ENCODE measurements around the gene EXOSC2. TPM values are rescaled to one million over a fixed set of nuclear protein-coding genes. Genes with fewer than 3 reads are reported as not detected.

Gene EXOSC2
- total and polyA plus RNA-seq, 2 of the 13 experiments (the other 11 are each of a cell fraction or from before 2014, with no cell fraction given): 27.5 to 63.8 TPM

DNA sequence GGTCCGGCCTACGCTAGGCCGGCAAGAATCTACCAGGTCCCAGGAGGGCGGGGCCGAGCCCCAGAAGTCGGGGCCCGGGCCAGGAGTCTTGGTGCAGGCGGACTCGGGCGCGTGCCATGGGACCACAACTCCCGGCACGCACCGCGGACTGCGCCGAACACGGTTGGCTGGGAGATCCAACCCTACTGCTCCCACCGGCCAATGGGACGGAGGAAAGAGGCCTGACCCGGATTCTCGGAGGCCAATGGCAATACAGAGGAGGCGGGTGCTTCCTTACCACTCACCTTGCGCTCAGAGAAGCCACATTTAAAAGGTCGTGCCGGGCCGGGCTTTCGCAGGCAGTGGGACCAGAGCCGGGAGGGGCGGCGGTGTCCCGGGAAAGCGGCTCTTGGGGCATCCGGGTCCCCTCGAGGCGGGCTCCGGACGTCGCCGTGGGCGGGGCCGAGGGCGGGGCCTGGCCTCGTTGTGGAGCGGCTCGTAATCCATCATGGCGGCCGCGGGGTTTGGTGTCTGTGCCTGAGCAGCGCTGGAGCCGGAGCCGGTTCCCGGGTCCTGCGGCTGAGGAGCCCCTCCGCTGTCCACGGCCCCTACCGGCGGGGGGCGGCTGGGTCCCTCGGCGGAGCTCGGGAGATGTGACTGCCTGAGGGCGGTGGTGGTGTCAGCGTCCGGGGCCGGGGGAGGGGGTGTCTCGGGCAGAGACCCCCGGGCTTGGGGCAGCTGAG, 19.1 kb downstream of the EXOSC2 start (continued):
- TF ChIP-seq, protein P1, sequence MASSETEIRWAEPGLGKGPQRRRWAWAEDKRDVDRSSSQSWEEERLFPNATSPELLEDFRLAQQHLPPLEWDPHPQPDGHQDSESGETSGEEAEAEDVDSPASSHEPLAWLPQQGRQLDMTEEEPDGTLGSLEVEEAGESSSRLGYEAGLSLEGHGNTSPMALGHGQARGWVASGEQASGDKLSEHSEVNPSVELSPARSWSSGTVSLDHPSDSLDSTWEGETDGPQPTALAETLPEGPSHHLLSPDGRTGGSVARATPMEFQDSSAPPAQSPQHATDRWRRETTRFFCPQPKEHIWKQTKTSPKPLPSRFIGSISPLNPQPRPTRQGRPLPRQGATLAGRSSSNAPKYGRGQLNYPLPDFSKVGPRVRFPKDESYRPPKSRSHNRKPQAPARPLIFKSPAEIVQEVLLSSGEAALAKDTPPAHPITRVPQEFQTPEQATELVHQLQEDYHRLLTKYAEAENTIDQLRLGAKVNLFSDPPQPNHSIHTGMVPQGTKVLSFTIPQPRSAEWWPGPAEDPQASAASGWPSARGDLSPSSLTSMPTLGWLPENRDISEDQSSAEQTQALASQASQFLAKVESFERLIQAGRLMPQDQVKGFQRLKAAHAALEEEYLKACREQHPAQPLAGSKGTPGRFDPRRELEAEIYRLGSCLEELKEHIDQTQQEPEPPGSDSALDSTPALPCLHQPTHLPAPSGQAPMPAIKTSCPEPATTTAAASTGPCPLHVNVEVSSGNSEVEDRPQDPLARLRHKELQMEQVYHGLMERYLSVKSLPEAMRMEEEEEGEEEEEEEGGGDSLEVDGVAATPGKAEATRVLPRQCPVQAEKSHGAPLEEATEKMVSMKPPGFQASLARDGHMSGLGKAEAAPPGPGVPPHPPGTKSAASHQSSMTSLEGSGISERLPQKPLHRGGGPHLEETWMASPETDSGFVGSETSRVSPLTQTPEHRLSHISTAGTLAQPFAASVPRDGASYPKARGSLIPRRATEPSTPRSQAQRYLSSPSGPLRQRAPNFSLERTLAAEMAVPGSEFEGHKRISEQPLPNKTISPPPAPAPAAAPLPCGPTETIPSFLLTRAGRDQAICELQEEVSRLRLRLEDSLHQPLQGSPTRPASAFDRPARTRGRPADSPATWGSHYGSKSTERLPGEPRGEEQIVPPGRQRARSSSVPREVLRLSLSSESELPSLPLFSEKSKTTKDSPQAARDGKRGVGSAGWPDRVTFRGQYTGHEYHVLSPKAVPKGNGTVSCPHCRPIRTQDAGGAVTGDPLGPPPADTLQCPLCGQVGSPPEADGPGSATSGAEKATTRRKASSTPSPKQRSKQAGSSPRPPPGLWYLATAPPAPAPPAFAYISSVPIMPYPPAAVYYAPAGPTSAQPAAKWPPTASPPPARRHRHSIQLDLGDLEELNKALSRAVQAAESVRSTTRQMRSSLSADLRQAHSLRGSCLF (CRISPR knock-in tag; IDR thresholded peaks at IDR 0.05; ENCODE audit: borderline replicate concordance): no peak
- TF ChIP-seq, protein P2, sequence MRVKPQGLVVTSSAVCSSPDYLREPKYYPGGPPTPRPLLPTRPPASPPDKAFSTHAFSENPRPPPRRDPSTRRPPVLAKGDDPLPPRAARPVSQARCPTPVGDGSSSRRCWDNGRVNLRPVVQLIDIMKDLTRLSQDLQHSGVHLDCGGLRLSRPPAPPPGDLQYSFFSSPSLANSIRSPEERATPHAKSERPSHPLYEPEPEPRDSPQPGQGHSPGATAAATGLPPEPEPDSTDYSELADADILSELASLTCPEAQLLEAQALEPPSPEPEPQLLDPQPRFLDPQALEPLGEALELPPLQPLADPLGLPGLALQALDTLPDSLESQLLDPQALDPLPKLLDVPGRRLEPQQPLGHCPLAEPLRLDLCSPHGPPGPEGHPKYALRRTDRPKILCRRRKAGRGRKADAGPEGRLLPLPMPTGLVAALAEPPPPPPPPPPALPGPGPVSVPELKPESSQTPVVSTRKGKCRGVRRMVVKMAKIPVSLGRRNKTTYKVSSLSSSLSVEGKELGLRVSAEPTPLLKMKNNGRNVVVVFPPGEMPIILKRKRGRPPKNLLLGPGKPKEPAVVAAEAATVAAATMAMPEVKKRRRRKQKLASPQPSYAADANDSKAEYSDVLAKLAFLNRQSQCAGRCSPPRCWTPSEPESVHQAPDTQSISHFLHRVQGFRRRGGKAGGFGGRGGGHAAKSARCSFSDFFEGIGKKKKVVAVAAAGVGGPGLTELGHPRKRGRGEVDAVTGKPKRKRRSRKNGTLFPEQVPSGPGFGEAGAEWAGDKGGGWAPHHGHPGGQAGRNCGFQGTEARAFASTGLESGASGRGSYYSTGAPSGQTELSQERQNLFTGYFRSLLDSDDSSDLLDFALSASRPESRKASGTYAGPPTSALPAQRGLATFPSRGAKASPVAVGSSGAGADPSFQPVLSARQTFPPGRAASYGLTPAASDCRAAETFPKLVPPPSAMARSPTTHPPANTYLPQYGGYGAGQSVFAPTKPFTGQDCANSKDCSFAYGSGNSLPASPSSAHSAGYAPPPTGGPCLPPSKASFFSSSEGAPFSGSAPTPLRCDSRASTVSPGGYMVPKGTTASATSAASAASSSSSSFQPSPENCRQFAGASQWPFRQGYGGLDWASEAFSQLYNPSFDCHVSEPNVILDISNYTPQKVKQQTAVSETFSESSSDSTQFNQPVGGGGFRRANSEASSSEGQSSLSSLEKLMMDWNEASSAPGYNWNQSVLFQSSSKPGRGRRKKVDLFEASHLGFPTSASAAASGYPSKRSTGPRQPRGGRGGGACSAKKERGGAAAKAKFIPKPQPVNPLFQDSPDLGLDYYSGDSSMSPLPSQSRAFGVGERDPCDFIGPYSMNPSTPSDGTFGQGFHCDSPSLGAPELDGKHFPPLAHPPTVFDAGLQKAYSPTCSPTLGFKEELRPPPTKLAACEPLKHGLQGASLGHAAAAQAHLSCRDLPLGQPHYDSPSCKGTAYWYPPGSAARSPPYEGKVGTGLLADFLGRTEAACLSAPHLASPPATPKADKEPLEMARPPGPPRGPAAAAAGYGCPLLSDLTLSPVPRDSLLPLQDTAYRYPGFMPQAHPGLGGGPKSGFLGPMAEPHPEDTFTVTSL (CRISPR knock-in tag; IDR thresholded peaks at IDR 0.05; ENCODE audit: borderline replicate concordance): no peak
- TF ChIP-seq DPF2 (CRISPR knock-in tag; IDR thresholded peaks at IDR 0.05; ENCODE audit: borderline replicate concordance, low read depth) (no peak), ZFYVE20 (CRISPR knock-in tag; IDR thresholded peaks at IDR 0.05; ENCODE audit: borderline replicate concordance, low read depth) (no peak), ZSCAN21 (CRISPR knock-in tag; IDR thresholded peaks at IDR 0.05; ENCODE audit: borderline replicate concordance) (no peak), SMAD9 (CRISPR knock-in tag; IDR thresholded peaks at IDR 0.05) (no peak), EED (CRISPR knock-in tag; IDR thresholded peaks at IDR 0.05) (no peak)
- TF ChIP-seq, protein P3, sequence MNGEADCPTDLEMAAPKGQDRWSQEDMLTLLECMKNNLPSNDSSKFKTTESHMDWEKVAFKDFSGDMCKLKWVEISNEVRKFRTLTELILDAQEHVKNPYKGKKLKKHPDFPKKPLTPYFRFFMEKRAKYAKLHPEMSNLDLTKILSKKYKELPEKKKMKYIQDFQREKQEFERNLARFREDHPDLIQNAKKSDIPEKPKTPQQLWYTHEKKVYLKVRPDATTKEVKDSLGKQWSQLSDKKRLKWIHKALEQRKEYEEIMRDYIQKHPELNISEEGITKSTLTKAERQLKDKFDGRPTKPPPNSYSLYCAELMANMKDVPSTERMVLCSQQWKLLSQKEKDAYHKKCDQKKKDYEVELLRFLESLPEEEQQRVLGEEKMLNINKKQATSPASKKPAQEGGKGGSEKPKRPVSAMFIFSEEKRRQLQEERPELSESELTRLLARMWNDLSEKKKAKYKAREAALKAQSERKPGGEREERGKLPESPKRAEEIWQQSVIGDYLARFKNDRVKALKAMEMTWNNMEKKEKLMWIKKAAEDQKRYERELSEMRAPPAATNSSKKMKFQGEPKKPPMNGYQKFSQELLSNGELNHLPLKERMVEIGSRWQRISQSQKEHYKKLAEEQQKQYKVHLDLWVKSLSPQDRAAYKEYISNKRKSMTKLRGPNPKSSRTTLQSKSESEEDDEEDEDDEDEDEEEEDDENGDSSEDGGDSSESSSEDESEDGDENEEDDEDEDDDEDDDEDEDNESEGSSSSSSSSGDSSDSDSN (CRISPR knock-in tag; IDR thresholded peaks at IDR 0.05): peak; percentile 59; the same call in 1 of the 2 replicates
- TF ChIP-seq, protein P4, sequence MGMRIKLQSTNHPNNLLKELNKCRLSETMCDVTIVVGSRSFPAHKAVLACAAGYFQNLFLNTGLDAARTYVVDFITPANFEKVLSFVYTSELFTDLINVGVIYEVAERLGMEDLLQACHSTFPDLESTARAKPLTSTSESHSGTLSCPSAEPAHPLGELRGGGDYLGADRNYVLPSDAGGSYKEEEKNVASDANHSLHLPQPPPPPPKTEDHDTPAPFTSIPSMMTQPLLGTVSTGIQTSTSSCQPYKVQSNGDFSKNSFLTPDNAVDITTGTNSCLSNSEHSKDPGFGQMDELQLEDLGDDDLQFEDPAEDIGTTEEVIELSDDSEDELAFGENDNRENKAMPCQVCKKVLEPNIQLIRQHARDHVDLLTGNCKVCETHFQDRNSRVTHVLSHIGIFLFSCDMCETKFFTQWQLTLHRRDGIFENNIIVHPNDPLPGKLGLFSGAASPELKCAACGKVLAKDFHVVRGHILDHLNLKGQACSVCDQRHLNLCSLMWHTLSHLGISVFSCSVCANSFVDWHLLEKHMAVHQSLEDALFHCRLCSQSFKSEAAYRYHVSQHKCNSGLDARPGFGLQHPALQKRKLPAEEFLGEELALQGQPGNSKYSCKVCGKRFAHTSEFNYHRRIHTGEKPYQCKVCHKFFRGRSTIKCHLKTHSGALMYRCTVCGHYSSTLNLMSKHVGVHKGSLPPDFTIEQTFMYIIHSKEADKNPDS (CRISPR knock-in tag; IDR thresholded peaks at IDR 0.05): no peak
- TF ChIP-seq, protein P5, sequence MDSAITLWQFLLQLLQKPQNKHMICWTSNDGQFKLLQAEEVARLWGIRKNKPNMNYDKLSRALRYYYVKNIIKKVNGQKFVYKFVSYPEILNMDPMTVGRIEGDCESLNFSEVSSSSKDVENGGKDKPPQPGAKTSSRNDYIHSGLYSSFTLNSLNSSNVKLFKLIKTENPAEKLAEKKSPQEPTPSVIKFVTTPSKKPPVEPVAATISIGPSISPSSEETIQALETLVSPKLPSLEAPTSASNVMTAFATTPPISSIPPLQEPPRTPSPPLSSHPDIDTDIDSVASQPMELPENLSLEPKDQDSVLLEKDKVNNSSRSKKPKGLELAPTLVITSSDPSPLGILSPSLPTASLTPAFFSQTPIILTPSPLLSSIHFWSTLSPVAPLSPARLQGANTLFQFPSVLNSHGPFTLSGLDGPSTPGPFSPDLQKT (CRISPR knock-in tag; IDR thresholded peaks at IDR 0.05; ENCODE audit: borderline replicate concordance): no peak
